Cardiac fibroblast (primary cell): ENCODE data around the gene MMP27.

Experiments used
- DNase-seq, 2 donors: peaks; one replicate each; pipeline versions ENCODE4 v3.0.0 to v3.0.0-alpha.2; 2010; ENCODE audit warnings: low read depth in 2 of 2
- H3K4me3 ChIP-seq, 2 donors: replicated peaks in 1 of 2; 1 replicate in 1 of 2; 2 replicates in 1 of 2; pipeline ENCODE4 v1.5.1; 2011; ENCODE audit warnings: low read depth in 2 of 2, low read length in 2 of 2, mild to moderate bottlenecking in 2 of 2, moderate library complexity in 1 of 2
- TF ChIP-seq, protein P1 (sequence below): IDR thresholded peaks from one replicate; pipeline ENCODE4 v1.5.1; 2011; ENCODE audit warnings: low read depth, mild to moderate bottlenecking, low read length, inconsistent platforms

MMP27 gene

GRCh38 chr11:102685754-102686153, 19.8 kb downstream of the MMP27 start:
- no peak overlapping the region for H3K4me3 ChIP-seq
- TF ChIP-seq, protein P1, sequence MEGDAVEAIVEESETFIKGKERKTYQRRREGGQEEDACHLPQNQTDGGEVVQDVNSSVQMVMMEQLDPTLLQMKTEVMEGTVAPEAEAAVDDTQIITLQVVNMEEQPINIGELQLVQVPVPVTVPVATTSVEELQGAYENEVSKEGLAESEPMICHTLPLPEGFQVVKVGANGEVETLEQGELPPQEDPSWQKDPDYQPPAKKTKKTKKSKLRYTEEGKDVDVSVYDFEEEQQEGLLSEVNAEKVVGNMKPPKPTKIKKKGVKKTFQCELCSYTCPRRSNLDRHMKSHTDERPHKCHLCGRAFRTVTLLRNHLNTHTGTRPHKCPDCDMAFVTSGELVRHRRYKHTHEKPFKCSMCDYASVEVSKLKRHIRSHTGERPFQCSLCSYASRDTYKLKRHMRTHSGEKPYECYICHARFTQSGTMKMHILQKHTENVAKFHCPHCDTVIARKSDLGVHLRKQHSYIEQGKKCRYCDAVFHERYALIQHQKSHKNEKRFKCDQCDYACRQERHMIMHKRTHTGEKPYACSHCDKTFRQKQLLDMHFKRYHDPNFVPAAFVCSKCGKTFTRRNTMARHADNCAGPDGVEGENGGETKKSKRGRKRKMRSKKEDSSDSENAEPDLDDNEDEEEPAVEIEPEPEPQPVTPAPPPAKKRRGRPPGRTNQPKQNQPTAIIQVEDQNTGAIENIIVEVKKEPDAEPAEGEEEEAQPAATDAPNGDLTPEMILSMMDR = no peak
- no peak for DNase-seq

- no peak overlapping the region for H3K4me3 ChIP-seq
- TF ChIP-seq, protein P1 = no peak
- no peak for DNase-seq
Measured at GRCh38 chr11:102685338-102685737, 20.2 kb downstream of the MMP27 start.

DNA sequence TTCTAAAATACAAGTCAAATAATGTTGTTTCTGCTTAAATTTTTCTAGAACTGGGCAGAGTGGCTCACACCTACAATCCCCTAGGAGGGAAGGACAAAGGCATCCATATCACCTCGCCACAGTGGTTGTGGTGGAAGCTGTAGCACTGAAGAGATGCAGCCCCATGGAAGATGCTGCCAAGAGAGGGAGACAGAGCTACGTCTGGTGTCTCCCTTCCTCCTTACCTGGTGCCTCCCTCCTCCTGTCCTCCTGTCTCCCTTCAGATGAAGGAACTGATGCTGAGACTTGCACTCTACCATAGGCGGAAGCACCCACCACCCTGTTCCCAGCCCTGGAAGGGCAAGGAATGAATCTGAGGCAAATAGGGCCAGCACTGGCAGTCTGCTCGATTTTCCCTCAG, 22.3 kb downstream of the MMP27 start:
- no peak for DNase-seq
- H3K4me3 ChIP-seq = no peak overlapping the region
- TF ChIP-seq, protein P1 = no peak

DNA sequence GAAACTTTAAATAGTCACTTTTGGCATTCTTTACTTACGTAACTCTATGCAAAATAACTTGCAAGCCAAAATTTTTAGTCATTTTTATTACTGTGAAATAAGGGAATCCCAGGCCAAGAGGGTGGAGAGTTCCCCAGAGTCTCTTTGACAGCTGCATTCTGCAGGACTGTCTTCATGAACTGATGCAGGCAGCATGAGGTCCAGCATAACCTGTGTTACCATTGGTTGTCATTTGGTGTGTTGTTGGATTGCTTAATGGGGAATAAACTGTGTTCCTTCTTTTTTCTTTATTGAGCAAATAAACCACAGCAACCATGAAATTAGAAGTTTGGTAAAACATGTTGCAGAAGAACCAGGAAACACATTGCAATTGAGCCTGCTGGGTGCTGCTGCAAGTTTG, 24.6 kb downstream of the MMP27 start:
- H3K4me3 ChIP-seq = no peak overlapping the region
- TF ChIP-seq, protein P1 = no peak
- peak; percentile 5 to 66 for DNase-seq

GRCh38 chr11:102678022-102678421, 27.5 kb downstream of the MMP27 start:
- no peak for DNase-seq
- TF ChIP-seq, protein P1 = no peak
- H3K4me3 ChIP-seq = no peak overlapping the region

DNA sequence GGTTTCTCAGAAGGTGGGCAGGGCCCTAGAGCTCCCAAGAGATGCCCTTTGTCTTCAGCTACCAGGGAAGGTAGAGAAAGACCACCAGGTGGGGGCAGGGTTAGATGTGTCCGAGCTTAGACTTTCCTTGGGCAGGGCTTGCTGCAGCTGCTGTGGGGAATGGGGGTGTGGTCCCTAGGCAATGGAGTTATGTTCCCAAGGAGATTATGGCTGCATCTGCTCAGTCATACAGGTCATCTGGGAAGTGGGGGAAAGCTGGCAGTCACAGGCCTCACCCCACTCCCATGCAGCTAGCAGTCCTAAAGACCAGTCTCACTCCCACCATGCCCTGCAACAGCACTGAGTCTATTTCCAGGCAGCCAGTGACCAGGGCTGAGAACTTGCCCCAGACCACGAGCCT, 29.5 kb downstream of the MMP27 start:
- no peak overlapping the region for H3K4me3 ChIP-seq
- TF ChIP-seq, protein P1 = no peak
- DNase-seq = no peak

DNA sequence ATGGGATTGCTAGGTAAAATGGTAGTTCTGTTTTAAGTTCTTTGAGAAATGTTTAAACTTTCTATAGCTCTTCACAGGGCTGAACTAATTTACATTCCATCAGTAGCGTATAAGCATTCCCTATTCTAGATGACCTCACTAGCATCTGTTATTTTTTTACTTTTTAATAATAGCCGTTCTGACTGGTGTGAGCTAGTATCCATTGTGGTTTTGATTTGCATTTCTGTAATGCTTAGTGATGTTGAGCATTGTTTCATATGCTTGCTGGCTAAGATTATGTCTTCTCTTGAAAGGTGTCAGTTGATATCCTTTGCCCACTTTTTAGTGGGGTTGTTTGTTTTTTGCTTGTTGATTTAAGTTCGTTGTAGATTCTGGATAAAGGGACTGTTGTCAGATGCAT, 35.9 kb downstream of the MMP27 start:
- peak in 1 of 2 donors; percentile 11 for DNase-seq
- no peak overlapping the region for H3K4me3 ChIP-seq
- TF ChIP-seq, protein P1 = no peak
